Activated CD4-positive, alpha-beta T cell treated with anti-CD3 and anti-CD28 coated beads, Interleukin-2, Interleukin-4, amounts not matched to agents 100 ng/mL and 50 ng/mL, durations not matched to agents 16 hours and 8 hours (primary cell): ENCODE results near the gene KCNIP3.

ENCODE experiments used
- DNase-seq: peaks from one replicate; pipeline ENCODE4 v3.0.0-alpha.2; 2020; ENCODE audit warnings: low spot score

The KCNIP3 gene

DNA sequence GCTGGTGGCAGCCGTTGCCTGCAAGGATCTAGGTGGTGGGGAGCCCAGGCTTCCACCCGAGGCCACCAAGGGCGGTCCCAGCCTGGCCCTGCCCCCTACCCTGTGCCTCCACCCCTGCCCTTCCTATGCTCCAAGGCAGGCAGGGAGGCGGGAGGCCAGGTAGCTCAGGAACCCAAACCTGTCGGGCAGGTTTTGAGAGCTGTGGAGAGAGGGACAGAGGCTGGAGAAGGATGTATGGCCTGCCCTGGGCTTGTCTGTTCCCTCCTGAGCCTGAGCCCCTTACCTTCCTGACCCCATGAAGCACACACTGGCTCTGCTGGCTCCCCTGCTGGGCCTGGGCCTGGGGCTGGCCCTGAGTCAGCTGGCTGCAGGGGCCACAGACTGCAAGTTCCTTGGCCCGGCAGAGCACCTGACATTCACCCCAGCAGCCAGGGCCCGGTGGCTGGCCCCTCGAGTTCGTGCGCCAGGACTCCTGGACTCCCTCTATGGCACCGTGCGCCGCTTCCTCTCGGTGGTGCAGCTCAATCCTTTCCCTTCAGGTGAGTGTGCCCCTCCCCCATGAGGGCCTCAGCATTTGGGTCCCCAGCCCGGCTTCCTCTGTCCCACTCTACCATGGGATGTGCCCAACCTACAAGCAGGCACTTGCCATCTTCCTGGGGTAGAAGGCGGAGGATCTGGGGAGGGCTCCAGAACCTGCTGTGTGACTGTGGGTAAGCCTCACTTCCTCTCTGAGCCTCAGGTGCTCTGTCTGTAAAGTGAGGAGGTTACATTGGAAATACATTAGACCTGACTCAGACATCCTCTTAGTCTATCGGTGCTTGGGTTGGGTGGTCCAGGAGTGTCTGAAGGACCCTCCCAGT lies 22.6 kb upstream of the KCNIP3 start, which contains the start of gene PROM2:
TSS of gene PROM2 (plus strand) at position 159 of the 860 bp plus-strand sequence. CDS start at position 296, 137 bp downstream.
- no peak for DNase-seq

DNA sequence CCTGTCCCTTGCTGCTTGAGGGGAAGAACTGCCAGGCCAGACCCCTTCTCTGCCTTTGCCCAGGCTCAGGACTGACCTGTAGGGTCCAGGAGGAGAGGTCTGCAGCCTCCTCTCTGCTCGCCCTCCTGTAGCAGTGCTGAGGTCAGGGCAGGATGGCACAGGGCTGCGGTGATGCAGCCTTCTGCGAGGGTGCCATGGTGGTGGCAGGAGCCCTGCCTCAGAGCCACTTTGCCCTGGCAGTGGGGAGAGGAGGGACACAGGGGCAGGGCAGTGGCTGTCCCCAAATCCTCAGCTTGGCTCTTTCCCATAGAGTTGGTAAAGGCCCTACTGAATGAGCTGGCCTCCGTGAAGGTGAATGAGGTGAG lies 22.0 kb upstream of the KCNIP3 start:
- DNase-seq, result no peak

DNA sequence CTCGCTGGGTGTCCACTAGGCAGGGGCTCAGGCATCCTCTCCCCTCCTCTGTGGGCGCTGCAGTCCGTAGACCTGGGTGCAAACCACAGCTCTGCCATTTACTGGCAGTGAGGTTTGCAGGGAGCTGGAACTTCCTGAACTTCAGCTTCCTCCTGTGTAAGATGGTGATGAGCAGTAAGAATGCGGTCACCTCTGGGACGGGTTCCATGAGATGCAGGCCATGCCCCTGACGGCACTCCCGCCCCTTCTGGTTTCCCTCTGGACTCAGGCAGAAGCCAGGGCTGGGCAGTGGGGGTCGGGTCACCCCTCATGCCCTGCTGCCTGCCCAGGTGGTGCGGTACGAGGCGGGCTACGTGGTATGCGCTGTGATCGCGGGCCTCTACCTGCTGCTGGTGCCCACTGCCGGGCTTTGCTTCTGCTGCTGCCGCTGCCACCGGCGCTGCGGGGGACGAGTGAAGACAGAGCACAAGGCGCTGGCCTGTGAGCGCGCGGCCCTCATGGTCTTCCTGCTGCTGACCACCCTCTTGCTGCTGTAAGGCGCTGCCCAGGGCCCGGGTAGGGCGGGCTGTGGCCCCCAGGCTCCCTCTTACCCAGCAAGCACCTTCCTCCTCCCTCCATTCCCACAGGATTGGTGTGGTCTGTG lies 21.4 kb upstream of the KCNIP3 start:
- DNase-seq, result no peak

DNA sequence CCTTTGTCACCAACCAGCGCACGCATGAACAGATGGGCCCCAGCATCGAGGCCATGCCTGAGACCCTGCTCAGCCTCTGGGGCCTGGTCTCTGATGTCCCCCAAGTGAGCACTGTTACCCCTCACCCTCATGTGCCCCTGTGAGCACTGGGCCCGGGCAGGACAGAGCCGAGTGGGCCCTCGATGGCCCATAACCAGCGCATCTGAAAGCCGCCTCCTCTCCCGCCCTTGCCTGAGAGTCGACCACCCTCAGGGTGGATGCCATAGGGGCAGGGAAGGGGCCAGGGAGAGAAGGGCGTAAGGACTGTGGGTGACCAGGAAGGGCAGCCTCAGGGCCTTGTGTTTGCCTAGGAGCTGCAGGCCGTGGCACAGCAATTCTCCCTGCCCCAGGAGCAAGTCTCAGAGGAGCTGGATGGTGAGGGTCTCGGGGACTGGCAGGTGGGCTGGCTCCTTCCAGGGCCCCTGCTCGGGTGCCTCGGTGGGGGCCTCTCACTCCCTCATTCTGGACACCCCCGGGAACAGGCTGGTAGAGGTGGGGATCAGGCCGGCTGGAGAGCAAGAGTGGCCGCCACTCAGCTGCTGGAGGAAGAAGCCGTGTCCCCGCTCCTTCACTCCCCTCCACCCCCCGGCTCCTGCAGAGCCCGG lies 20.8 kb upstream of the KCNIP3 start:
- no peak for DNase-seq

DNA sequence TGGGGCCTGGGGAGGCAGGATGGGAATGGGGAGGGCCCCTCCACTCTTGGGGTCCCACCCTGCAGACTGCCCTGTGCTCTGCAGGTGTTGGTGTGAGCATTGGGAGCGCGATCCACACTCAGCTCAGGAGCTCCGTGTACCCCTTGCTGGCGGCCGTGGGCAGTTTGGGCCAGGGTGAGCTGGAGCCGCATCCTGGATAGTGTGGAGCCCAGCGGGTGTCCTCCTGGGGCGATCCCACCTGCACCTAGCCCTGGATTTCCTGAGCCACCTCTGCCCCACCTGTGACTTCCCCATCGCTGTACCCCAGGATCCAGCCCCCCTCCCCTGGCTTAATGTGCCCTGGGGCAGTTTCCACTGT lies 20.3 kb upstream of the KCNIP3 start:
- DNase-seq, result no peak

DNA sequence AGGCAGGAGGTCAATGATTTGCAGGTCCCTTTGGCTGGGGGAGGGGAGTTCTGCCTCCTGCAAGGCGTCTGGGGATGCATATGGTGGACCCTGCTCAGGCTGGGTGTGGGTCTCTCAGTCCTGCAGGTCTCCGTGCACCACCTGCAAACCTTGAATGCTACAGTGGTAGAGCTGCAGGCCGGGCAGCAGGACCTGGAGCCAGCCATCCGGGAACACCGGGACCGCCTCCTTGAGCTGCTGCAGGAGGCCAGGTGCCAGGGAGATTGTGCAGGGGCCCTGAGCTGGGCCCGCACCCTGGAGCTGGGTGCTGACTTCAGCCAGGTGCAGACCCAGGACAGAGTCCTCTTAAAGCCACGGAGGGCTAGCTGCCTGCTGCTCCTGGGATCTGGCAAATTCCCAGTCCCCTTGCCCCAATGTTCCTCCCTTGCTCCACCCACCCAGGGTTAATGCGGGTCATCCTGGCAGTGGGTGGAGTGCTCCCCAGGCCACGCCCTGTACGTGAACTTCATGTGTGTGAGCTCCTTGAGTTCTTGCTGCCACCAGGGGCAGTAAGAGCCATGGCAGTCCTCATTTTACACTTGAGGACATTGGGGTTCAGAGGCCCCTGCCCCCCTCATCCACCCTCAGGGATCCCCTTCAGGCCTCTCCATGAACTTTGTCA lies 19.8 kb upstream of the KCNIP3 start:
- DNase-seq, result no peak

DNA sequence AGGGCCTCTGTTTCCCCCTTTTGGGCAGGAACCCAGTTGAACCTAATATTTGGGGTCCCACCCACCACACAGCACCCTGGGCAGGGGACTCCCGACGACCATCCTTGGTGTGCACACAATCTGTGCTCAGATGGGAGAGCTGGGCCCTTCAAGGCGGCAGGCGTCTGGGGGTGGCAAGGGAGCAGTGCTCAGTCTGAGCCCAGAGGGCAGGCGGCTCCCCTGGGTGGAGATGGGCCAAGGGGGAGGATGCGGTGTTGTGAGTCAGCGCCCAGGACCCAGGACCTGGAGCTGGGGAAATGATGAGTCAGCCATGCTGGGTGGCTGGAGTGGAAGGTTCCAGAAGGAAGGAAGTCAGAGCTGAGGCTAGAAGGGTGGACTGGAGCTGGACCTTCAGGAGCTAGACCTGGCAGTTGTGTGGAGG lies 19.1 kb upstream of the KCNIP3 start:
- no peak for DNase-seq

DNA sequence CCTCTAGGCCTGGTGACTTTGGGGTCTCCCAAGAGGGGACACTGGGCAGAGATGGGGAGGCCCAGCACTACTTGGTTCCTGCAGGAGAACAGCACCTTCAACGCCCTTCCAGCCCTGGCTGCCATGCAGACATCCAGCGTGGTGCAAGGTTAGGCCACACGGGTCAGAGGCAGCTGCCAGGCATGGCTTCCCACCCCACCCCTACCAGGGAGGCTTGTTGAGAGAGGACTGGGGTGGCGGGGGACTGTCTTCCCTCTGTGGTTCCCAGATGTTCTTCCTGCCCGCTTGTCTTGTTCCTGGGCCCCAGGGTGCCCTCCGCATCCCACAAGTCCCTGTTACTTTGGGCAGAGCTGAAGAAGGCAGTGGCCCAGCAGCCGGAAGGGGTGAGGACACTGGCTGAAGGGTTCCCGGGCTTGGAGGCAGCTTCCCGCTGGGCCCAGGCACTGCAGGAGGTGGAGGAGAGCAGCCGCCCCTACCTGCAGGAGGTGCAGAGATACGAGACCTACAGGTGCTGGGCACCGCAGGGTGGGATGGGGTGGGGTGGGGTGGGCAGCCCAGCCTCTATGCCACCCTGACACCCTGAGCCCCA lies 18.4 kb upstream of the KCNIP3 start:
- no peak for DNase-seq

DNA sequence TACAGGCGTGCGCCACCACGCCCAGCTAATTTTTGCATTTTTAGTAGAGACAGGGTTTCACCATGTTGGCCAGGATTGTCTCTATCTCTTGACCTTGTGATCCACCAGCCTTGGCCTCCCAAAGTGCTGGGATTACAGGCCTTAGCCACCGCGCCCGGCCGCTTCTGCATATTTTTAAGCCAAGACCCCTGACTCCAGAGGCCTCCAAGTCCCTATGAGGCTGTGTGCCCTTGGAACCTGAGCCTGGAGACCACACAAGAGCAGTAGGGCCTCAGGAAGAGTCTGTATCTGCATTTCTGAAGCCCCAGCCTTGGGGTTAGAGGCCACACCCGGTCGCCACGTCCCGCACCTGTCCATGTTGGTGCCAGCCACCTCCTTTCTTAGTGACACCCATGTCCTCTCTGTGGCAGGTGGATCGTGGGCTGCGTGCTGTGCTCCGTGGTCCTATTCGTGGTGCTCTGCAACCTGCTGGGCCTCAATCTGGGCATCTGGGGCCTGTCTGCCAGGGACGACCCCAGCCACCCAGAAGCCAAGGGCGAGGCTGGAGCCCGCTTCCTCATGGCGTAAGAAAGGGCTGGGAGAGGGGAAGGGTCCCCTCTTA lies 17.6 kb upstream of the KCNIP3 start:
- no peak for DNase-seq

DNA sequence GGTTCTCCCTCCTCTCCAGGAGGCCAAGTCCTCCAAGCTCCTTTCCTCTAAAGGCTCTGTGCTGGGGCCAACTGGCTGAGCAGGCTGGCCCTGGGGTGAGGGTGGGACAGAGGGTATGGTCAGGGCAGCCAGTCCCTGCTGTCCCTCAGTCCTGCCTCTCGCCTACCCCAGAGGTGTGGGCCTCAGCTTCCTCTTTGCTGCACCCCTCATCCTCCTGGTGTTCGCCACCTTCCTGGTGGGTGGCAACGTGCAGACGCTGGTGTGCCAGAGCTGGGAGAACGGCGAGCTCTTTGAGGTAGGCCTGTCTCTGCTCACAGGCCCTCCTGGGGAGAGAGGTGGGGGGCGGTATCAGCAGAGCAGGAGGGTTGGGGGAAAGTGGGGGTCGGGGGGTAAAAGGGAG lies 16.1 kb upstream of the KCNIP3 start:
- DNase-seq, result no peak

DNA sequence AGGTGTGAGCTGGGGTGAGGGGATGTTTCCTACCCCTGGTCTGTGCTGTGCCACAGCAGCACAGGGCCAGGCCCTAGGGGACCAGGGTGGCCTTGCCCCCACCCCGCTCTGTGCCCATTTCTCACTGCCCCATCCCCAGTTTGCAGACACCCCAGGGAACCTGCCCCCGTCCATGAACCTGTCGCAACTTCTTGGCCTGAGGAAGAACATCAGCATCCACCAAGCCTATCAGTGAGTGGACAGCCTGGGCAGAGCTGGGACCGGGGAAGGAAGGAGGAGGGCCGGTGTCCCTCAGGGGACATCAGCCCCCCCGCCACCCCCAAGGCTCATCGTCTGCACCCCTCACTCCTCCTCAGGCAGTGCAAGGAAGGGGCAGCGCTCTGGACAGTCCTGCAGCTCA lies 15.4 kb upstream of the KCNIP3 start:
- no peak for DNase-seq

DNA sequence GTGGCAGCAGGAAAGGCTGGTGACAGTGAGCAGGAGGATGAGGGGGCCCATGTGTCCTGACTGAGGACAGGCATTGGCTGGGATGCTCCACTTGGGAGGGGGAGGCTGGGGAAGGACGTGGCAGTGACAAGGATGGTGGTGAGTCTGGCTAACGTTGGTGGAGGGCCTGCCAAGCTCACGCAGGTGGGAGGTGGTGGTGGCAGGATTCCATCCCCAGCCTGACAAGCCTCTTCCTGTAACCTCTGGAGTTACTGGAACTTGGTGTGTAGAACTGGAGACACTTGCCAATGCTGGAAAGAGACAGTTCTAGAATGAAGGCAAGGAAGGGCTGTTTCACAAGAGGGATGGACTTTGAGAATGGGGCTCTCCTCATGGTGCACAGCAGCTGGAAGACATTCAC lies 14.7 kb upstream of the KCNIP3 start:
- DNase-seq, result no peak

DNA sequence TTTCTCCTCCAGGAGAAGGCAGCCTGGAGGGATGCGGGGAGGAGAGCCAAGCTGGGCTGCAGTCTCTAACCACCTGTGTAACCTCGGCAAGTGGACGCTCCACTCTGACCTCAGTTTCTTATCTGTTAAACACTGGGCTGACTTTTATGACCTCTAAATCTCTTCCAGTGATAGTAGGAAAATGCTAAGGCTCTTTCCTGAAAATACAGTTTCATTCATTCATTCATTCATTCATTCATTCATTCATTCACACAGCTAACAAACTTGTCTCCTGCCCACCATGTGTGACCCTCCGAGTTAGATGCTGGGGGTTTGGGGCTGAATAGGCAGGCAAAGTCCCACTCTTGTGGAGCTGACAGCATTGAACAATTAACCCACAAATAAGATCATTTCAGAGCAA lies 13.6 kb upstream of the KCNIP3 start:
- DNase-seq, result no peak

DNA sequence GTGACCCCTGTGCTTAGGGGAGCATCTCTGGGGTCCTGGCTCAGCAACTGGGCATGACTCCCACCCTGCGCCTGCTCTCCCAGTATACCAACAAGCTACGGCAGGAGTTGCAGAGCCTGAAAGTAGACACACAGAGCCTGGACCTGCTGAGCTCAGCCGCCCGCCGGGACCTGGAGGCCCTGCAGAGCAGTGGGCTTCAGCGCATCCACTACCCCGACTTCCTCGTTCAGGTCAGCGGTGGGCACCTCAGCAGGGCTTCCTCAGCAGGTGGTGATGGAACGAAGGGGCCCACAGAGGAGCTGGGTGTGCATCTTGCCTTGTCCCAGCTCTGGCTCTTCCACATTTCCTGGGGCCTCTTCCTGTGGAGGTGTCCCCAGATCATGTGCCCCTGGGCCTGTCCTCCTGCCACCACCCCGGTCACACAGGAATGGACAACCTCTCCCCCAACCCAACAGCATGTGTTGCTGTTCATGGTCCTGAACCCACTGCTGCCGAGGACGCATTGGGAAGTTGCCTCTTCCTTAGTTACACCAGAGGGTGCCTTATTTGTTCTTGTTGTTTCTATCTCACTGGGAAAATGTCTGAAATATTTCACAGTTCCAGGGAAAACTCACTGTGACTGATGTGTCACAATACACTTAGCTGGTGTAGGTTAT lies 12.1 kb upstream of the KCNIP3 start:
- DNase-seq, result no peak

DNA sequence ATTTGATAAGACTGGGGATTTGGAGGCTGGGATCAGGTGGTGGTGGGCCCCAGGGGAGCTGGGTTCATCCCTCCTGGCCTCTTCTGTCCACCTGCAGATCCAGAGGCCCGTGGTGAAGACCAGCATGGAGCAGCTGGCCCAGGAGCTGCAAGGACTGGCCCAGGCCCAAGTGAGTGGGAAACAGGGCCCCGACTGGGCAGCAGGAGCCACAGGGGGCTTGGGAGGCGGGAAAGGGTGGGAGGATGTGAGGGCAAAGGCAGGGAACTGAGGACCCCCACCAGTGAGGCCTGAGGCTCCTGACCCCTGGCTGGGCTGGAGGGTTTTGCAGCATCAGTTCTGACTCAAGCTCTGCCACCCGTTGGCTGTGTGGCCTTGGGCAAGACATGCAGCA lies 11.6 kb upstream of the KCNIP3 start:
- no peak for DNase-seq

DNA sequence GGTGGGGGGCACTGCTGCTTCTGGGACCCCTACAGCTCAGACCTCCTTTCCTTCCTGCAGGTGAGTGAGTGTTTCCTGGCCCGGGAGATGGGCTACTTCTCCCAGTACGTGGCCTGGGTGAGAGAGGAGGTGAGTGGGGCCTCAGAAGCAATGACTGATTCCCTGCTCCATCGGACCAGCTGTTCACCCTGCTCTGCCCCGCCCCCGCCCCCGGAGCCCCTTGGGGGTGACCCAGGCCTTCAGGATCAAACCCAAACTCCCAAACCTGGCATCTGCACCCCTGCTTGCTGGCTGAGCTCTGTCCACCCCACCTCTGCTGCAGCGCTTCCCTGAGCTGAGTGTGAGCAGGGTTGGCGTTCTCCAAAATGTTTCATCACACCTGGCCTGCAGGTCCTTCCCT lies 9.8 kb upstream of the KCNIP3 start:
- DNase-seq, result no peak

DNA sequence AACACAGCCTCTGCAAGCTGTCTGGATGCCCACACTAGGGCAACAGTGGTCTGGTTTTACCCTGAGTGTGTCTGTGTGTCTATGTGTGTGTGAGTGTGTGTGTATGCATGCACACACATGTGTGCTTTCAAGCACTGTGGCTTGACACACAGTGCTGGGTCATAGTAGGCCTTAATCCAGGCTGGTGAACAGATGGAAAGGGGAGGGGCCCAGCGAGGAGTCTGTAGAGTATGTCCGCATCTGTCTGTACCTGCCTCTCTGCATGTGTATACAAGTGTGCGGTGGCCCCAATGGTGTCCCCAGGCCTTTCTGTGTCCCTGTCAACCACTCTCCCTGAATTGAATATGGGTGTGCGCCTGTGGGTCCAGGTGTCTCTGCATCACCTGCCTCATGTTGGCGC lies 9.3 kb upstream of the KCNIP3 start:
- no peak for DNase-seq

DNA sequence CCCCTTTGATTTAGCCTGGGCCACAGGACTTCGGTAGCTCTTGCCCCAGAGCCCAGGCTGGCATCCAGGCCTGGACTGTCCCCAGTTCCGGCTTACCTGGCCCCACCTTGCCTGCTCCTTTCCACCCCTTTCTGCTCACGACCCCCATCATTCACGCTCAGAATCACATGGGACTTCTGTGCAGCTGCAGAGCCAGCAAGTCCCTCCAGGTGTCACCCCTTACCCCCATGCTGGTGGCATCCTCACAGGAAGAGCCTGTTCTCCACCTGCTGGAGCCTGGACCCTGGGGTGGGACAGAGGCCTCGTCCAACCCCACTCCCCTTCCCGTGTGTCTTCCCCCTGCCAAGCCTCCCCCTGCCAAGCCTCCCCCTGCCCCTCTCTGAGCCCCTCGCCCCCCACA lies 7.9 kb upstream of the KCNIP3 start:
- no peak for DNase-seq

DNA sequence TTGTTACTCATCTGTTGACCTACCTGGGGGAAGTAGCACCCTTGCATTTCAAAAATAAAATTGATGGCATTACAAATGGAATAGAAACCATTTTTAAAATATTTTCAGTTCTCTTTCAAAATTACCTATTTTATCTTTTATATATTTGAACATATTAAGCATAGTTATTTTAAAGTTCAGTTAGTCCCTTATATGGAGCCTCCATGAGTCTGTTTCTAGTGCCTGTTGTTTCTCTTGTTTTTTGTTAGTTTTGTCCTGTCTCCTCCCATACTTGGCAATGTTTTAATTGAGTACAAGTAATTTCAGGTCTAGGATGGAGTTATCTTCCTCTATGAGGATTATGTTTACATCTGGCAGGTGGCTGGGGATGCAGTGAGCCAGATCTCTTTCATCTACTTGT lies 5.9 kb upstream of the KCNIP3 start:
- DNase-seq, result no peak

DNA sequence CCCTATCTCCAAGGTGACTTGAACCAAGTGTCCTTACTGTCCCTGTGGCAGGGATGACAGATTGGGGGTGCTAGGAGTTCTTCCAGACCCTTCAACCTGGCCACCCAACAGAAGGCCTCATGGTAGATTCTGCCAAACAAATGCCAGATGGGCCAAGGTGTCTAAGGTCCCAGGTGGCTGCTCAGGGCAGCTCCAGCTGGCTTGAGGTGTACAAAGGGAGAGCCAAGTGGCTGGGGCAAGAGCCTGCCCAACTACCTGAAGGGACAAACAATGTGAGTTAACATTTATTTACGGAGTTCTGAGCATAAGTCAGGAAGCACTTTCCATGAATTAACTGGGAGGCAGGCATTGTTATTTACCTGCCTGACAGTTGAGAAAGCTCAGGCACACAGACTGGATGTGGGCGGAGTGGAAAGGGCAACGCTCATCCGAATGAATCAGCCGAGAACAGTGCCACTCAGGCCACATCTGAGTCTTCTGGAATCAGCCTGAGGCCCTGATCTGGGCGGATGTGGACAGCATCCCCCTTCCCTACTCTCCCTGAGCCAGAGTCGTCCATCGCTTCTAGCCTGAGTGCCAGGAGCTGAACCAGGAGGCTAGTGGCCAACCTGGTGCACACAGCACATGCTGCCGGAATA lies 4.4 kb upstream of the KCNIP3 start:
- DNase-seq, result no peak
